Fibroblast of the aortic adventitia (primary cell): ENCODE measurements around the gene SAMD10. TPM values are rescaled to one million over a fixed set of nuclear protein-coding genes. Genes with fewer than 3 reads are reported as not detected.
A peak's percentile ranks its signal among the peaks of the same experiment; 100 is the strongest.

ENCODE experiments used
- DNase-seq: peaks from one replicate; pipeline ENCODE4 v3.0.0-alpha.2; 2010; ENCODE audit warnings: low read depth
- H3K4me3 ChIP-seq: 2 replicates; pipeline ENCODE4 v1.5.1; 2011; ENCODE audit warnings: low read depth, mild to moderate bottlenecking, control low read depth, low read length, moderate library complexity
- CTCF ChIP-seq: IDR thresholded peaks from 2 replicates; pipeline ENCODE4 v1.5.1; 2011; ENCODE audit warnings: mild to moderate bottlenecking, low read length, control low read depth, inconsistent platforms; ENCODE audit not compliant: insufficient read depth
- total RNA-seq: library from RNA; depleted of rRNA; stranded (reverse); fragments of >200 nt; gene quantifications from 2 replicates; pipeline ENCODE4 v1.2.3, GENCODE V29; 2012; ENCODE audit warnings: low replicate concordance

The SAMD10 gene
- total RNA-seq, 1 donor, result 2.3 TPM

GRCh38 chr20:64000906-64001305 lies 21.5 kb upstream of the SAMD10 start:
- no peak overlapping the region for H3K4me3 ChIP-seq
- no peak for DNase-seq
- TF ChIP-seq CTCF, result no peak

GRCh38 chr20:63982937-63983336 lies 3.5 kb upstream of the SAMD10 start:
- no peak for DNase-seq
- H3K4me3 ChIP-seq, result no peak overlapping the region
- TF ChIP-seq CTCF, result no peak

GRCh38 chr20:63980806-63981728 lies 1.6 kb upstream of the SAMD10 start, which contains the start of gene PRPF6:
TSS of gene PRPF6 (plus strand) at chr20:63981132. CDS start at chr20:63981246, 114 bp downstream.
- peak within 1 kb of the TSS; percentile 100 for H3K4me3 ChIP-seq
- DNase-seq, result peak; percentile 91
- peak; percentile 87 for TF ChIP-seq CTCF

GRCh38 chr20:63980317-63980805 lies 919 bp upstream of the SAMD10 start:
- TF ChIP-seq CTCF, result no peak
- H3K4me3 ChIP-seq, result peak overlapping the region; percentile 100
- DNase-seq, result no peak

- TF ChIP-seq CTCF, result no peak
- no peak for DNase-seq
- peak overlapping the region; percentile 56 for H3K4me3 ChIP-seq
These were observed 249 bp downstream of the SAMD10 start for GRCh38 chr20:63979229-63979556.

- peak overlapping the region; percentile 56 for H3K4me3 ChIP-seq
- no peak for TF ChIP-seq CTCF
- DNase-seq, result no peak
These were observed 868 bp downstream of the SAMD10 start for GRCh38 chr20:63978319-63979228.
